Astrocyte (in vitro differentiated cells and primary cell): ENCODE measurements around the gene GALNT17.

Source experiments
- EZH2 ChIP-seq: IDR thresholded peaks from 2 replicates; pipeline ENCODE4 v1.6.1; 2012; ENCODE audit warnings: mild to moderate bottlenecking, low read length, inconsistent platforms; ENCODE audit not compliant: insufficient read depth
- TF ChIP-seq, protein P1 (sequence below): IDR thresholded peaks from 2 replicates; pipeline ENCODE4 v1.5.1; 2011; ENCODE audit warnings: low read depth, mild to moderate bottlenecking, inconsistent platforms, low read length, moderate library complexity; ENCODE audit not compliant: insufficient read depth

DNA sequence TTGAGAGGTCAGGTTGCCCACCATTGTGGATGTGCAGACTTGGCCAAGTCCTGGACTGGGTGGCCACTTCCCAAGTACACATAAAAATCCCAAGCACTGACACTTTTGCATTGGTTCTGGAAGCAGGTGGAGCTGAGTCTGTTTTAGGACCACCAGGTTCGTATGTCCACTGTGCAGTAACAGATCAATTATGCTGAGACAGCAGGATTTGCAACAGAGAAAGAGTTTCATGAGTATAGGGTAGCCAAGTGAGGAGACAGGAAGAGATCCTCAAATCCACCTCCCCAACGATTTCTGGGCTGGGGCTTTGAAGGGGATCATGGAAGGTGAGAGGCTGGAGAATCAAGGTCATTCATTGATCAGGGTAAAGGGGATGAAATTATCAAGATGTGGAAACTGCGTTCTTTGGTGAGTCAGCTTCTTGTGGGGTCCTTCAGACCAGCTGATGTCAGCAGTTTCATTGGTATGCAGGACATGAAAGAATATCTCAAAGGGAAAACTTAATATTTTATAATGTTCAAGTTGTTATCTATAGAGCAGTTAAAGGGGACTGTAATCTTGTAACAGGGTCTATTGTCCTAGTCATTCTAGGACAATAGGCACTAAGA, 277.7 kb downstream of the GALNT17 start:
- TF ChIP-seq, protein P1, sequence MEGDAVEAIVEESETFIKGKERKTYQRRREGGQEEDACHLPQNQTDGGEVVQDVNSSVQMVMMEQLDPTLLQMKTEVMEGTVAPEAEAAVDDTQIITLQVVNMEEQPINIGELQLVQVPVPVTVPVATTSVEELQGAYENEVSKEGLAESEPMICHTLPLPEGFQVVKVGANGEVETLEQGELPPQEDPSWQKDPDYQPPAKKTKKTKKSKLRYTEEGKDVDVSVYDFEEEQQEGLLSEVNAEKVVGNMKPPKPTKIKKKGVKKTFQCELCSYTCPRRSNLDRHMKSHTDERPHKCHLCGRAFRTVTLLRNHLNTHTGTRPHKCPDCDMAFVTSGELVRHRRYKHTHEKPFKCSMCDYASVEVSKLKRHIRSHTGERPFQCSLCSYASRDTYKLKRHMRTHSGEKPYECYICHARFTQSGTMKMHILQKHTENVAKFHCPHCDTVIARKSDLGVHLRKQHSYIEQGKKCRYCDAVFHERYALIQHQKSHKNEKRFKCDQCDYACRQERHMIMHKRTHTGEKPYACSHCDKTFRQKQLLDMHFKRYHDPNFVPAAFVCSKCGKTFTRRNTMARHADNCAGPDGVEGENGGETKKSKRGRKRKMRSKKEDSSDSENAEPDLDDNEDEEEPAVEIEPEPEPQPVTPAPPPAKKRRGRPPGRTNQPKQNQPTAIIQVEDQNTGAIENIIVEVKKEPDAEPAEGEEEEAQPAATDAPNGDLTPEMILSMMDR, result no peak
- no peak for TF ChIP-seq EZH2
